Right lobe of liver (tissue), 4 donors: ENCODE data around the gene HOXC4.

Experiments
- CTCF ChIP-seq, 4 donors: fragments of 200-600 bp in 3 of 4; fragments of 450-650 bp in 1 of 4; IDR thresholded peaks; one replicate each; pipeline versions ENCODE4 v1.5.1 to v1.8.0; 2016 to 2022; ENCODE audit warnings: antibody characterized with exemption in 4 of 4, mild to moderate bottlenecking in 2 of 4
- POLR2A ChIP-seq: fragments of 450-650 bp; IDR thresholded peaks from one replicate; pipeline ENCODE4 v1.6.1; 2017; ENCODE audit warnings: antibody characterized with exemption, mild to moderate bottlenecking
- donor health status: DM: no; HTN: no; CAD: no.
- donor health status: DM: no; HTN: no; CAD: no.
- donor health status: DM: no; HTN: yes; CAD: no.

GRCh38 chr12:54051026-54051842, 2.4 kb upstream of the HOXC4 start:
- TF ChIP-seq CTCF (IDR thresholded peaks at IDR 0.05) (no peak), POLR2A (no peak)
